Activated CD4-positive, alpha-beta T cell treated with anti-CD3 and anti-CD28 coated beads, Interleukin-2, Interleukin-4, amounts not matched to agents 100 ng/mL and 50 ng/mL, durations not matched to agents 16 hours and 8 hours (primary cell): ENCODE data around the gene P4HA3.
"Not testable (repeated sequence)": the region's sequence is repeated elsewhere in the genome, so short reads cannot be mapped to it uniquely, and the experiment has no call there.

ENCODE experiments used
- DNase-seq: peaks from one replicate; pipeline ENCODE4 v3.0.0-alpha.2; 2020; ENCODE audit warnings: low spot score

P4HA3 gene

GRCh38 chr11:74311352-74311926, at the start of gene P4HA3:
Gene P4HA3 (minus strand): TSS chr11:74311640. CDS start chr11:74311611, 29 bp downstream.
- peak; percentile 55 for DNase-seq

- DNase-seq, result no peak
Observed at GRCh38 chr11:74357449-74357848, 46.0 kb upstream of the P4HA3 start.

GRCh38 chr11:74355626-74356025, 44.2 kb upstream of the P4HA3 start:
- no peak for DNase-seq

GRCh38 chr11:74354036-74354435, 42.6 kb upstream of the P4HA3 start:
- no peak for DNase-seq

- DNase-seq, result no peak
Observed at GRCh38 chr11:74347381-74347780, 35.9 kb upstream of the P4HA3 start.

- DNase-seq, result no peak
Observed at GRCh38 chr11:74345420-74345819, 34.0 kb upstream of the P4HA3 start.

- no peak for DNase-seq
Observed at GRCh38 chr11:74341921-74342320, 30.5 kb upstream of the P4HA3 start.

- no peak for DNase-seq
Observed at GRCh38 chr11:74339619-74340018, 28.2 kb upstream of the P4HA3 start.

- DNase-seq, result no peak
Observed at GRCh38 chr11:74338963-74339362, 27.5 kb upstream of the P4HA3 start.

- DNase-seq, result no peak
Observed at GRCh38 chr11:74333193-74333592, 21.8 kb upstream of the P4HA3 start.

GRCh38 chr11:74332291-74332690, 20.9 kb upstream of the P4HA3 start:
- no peak for DNase-seq

GRCh38 chr11:74331000-74331399, 19.6 kb upstream of the P4HA3 start:
- DNase-seq, result not testable (repeated sequence)

GRCh38 chr11:74330075-74330858, 18.8 kb upstream of the P4HA3 start:
- no peak for DNase-seq

GRCh38 chr11:74327076-74327475, 15.6 kb upstream of the P4HA3 start:
- no peak for DNase-seq

GRCh38 chr11:74326665-74327064, 15.2 kb upstream of the P4HA3 start:
- DNase-seq, result no peak

- DNase-seq, result no peak
Observed at GRCh38 chr11:74325649-74326645, 14.5 kb upstream of the P4HA3 start.

- DNase-seq, result no peak
Observed at GRCh38 chr11:74322667-74323066, 11.2 kb upstream of the P4HA3 start.

- peak; percentile 11 for DNase-seq
Observed at GRCh38 chr11:74321487-74322188, 10.2 kb upstream of the P4HA3 start.

- DNase-seq, result no peak
Observed at GRCh38 chr11:74320538-74320937, 9.1 kb upstream of the P4HA3 start.

- DNase-seq, result no peak
Observed at GRCh38 chr11:74319139-74319816, 7.8 kb upstream of the P4HA3 start.

- DNase-seq, result no peak
Observed at GRCh38 chr11:74318241-74318932, 6.9 kb upstream of the P4HA3 start.
